IMR-90 (cell line): ENCODE results near the gene ATP10D. TPM values are rescaled to one million over a fixed set of nuclear protein-coding genes. Genes with fewer than 3 reads are reported as not detected.

Source experiments
- ATAC-seq: fragments of 200-7000 bp; cut with Tn5 transposase; 2 replicates; pipeline ENCODE4 v1.9.1; 2020; ENCODE audit warnings: low read depth, mild to moderate bottlenecking, moderate library complexity
- BruUV-seq: library from RNA; stranded (reverse); fragments of 400-500 nt; replicated peaks from 2 replicates; lab custom pipeline; 2021; lab: Mats Ljungman, UMichigan
- CTCF ChIA-PET: fragments of 300-600 bp; formaldehyde crosslinking; extraction: SDS; loops from one replicate; lab custom pipeline; 2021; ENCODE audit warnings: antibody characterized with exemption; lab: Yijun Ruan, JAX
- POLR2A ChIA-PET: fragments of 300-600 bp; sonication (Branson Sonifier 250); formaldehyde crosslinking; loops from one replicate; lab custom pipeline; 2022; ENCODE audit warnings: antibody characterized with exemption; ENCODE audit not compliant: unreplicated experiment; lab: Charles Lee
- DNase-seq: peaks from one replicate; pipeline ENCODE4 v3.0.0; 2013
- H2AFZ ChIP-seq: replicated peaks from 2 replicates; pipeline ENCODE3; 2013; ENCODE audit warnings: low read length, mild to moderate bottlenecking; ENCODE audit not compliant: poor library complexity
- H2AK5ac ChIP-seq: 2 replicates; pipeline ENCODE4 v1.6.1; 2013; ENCODE audit warnings: low read depth, low read length, inconsistent platforms
- H2AK9ac ChIP-seq: replicated peaks from 2 replicates; pipeline ENCODE3; 2013; ENCODE audit warnings: mild to moderate bottlenecking, low read depth, low read length, moderate library complexity; ENCODE audit not compliant: poor library complexity
- H2BK120ac ChIP-seq: 2 replicates; pipeline ENCODE4 v1.6.1; 2013; ENCODE audit warnings: low read depth, low read length, inconsistent platforms
- H2BK15ac ChIP-seq: 3 replicates; pipeline ENCODE4 v1.6.1; 2013; ENCODE audit warnings: low read depth, low read length, inconsistent platforms
- H2BK20ac ChIP-seq: 2 replicates; pipeline ENCODE4 v1.6.1; 2013; ENCODE audit warnings: low read depth, mild to moderate bottlenecking, inconsistent platforms, low read length, moderate library complexity
- H2BK5ac ChIP-seq: 2 replicates; pipeline ENCODE4 v1.6.1; 2013; ENCODE audit warnings: mild to moderate bottlenecking, low read depth, low read length, inconsistent platforms; ENCODE audit not compliant: poor library complexity, severe bottlenecking
- H3K14ac ChIP-seq: replicated peaks from 2 replicates; pipeline ENCODE4 v1.6.1; 2013; ENCODE audit warnings: low read depth, low read length, inconsistent platforms
- H3K18ac ChIP-seq: 2 replicates; pipeline ENCODE4 v1.6.1; 2013; ENCODE audit warnings: low read depth, low read length, control low read depth
- H3K23ac ChIP-seq: 2 replicates; pipeline ENCODE4 v1.6.1; 2013; ENCODE audit warnings: low read depth, low read length, inconsistent platforms
- H3K27ac ChIP-seq: 2 replicates; pipeline ENCODE4 v1.5.1; 2013; ENCODE audit warnings: mild to moderate bottlenecking, control low read depth, low read length; ENCODE audit not compliant: insufficient read depth
- H3K27me3 ChIP-seq: 2 replicates; pipeline ENCODE4 v1.6.1; 2013; ENCODE audit warnings: low read length; ENCODE audit not compliant: control insufficient read depth, insufficient read depth
- H3K36me3 ChIP-seq: 2 replicates; pipeline ENCODE4 v1.6.1; 2013; ENCODE audit warnings: low read length, mixed read lengths; ENCODE audit not compliant: control insufficient read depth, insufficient read depth
- H3K4ac ChIP-seq: 2 replicates; pipeline ENCODE4 v1.6.1; 2013; ENCODE audit warnings: low read depth, low read length, inconsistent platforms
- H3K4me1 ChIP-seq: 2 replicates; pipeline ENCODE4 v1.6.1; 2013; ENCODE audit warnings: low read length, mixed read lengths; ENCODE audit not compliant: control insufficient read depth, insufficient read depth
- H3K4me2 ChIP-seq: 2 replicates; pipeline ENCODE4 v1.6.1; 2013; ENCODE audit warnings: low read depth, mild to moderate bottlenecking, control low read depth, low read length, moderate library complexity
- H3K4me3 ChIP-seq: 2 replicates; pipeline ENCODE4 v1.5.1; 2013; ENCODE audit warnings: low read depth, mild to moderate bottlenecking, control low read depth, low read length, moderate library complexity; ENCODE audit not compliant: insufficient read depth
- H3K56ac ChIP-seq: 2 replicates; pipeline ENCODE4 v1.6.1; 2013; ENCODE audit warnings: low read length, inconsistent platforms; ENCODE audit not compliant: insufficient read depth; ENCODE audit errors: extremely low read depth
- H3K79me1 ChIP-seq, 2 experiments: 2 replicates each; pipeline ENCODE4 v1.6.1; 2013; ENCODE audit warnings: low read length in 2 of 2, inconsistent platforms in 1 of 2, low read depth in 1 of 2
- H3K9ac ChIP-seq: 2 replicates; pipeline ENCODE4 v1.6.1; 2013; ENCODE audit warnings: low read depth, low read length, control low read depth
- H3K9me1 ChIP-seq: 2 replicates; pipeline ENCODE4 v1.6.1; 2013; ENCODE audit warnings: low read length, inconsistent platforms; ENCODE audit not compliant: insufficient read depth
- H3K9me3 ChIP-seq: 2 replicates; pipeline ENCODE4 v1.6.1; 2013; ENCODE audit warnings: low read length; ENCODE audit not compliant: control insufficient read depth, insufficient read depth
- H4K20me1 ChIP-seq: 2 replicates; pipeline ENCODE4 v1.6.1; 2013; ENCODE audit warnings: low read length, inconsistent platforms; ENCODE audit not compliant: insufficient read depth
- H4K5ac ChIP-seq: 2 replicates; pipeline ENCODE4 v1.6.1; 2013; ENCODE audit warnings: mild to moderate bottlenecking, low read depth, low read length, control low read depth
- H4K8ac ChIP-seq, 2 experiments: 2 replicates each; pipeline ENCODE4 v1.6.1; 2013; ENCODE audit warnings: low read depth in 2 of 2, low read length in 2 of 2, control low read depth in 1 of 2, inconsistent platforms in 1 of 2
- H4K91ac ChIP-seq: 2 replicates; pipeline ENCODE4 v1.6.1; 2013; ENCODE audit warnings: low read depth, low read length, inconsistent platforms; ENCODE audit not compliant: insufficient read depth
- BHLHE40 ChIP-seq: fragments of 150-350 bp; IDR thresholded peaks from 2 replicates; pipeline ENCODE4 v1.6.1; 2016; ENCODE audit warnings: mild to moderate bottlenecking, low read depth, low read length
- CTCF ChIP-seq: conservative IDR thresholded peaks from 2 replicates; pipeline ENCODE4 v1.5.1; 2012; ENCODE audit warnings: mild to moderate bottlenecking, low read depth, low read length, improper control_type of control experiment
- FOS ChIP-seq: fragments of 150-350 bp; IDR thresholded peaks from 2 replicates; pipeline ENCODE4 v1.6.1; 2016; ENCODE audit warnings: low read depth, low read length
- NFE2L2 ChIP-seq: fragments of 150-350 bp; IDR thresholded peaks from 2 replicates; pipeline ENCODE4 v1.6.1; 2016; ENCODE audit warnings: low read depth, mild to moderate bottlenecking, low read length
- RAD21 ChIP-seq: IDR thresholded peaks from 2 replicates; pipeline ENCODE4 v1.6.1; 2012; ENCODE audit warnings: low read length, improper control_type of control experiment
- SMC3 ChIP-seq: fragments of 150-350 bp; IDR thresholded peaks from 2 replicates; pipeline ENCODE4 v1.6.1; 2016; ENCODE audit warnings: low read depth, mild to moderate bottlenecking, antibody characterized with exemption, low read length, moderate library complexity
- WGBS, 2 experiments: methylation state at CpG; one replicate each; pipeline versions ENCODE4 v1.1.5 to v1.1.7; 2013; ENCODE audit warnings: missing lambda C conversion rate in 2 of 2; ENCODE audit not compliant: insufficient read length in 1 of 2; ENCODE audit errors: extremely low coverage in 2 of 2; 5-methylcytosine and 5-hydroxymethylcytosine counted together
- dilution Hi-C: fragments of 300-500 bp; cut with HindIII; formaldehyde crosslinking; loops from one replicate; pipeline ENCODE4 v1.14.3; 2018; ENCODE audit warnings: low sequenced_read_pairs; ENCODE audit not compliant: unreplicated experiment
- in situ Hi-C: fragments of 300-500 bp; cut with MboI; formaldehyde crosslinking; loops from 3 replicates; pipeline ENCODE4 v1.14.3; 2019; ENCODE audit warnings: low sequenced_read_pairs, inconsistent platforms, mixed read lengths
- intact Hi-C: fragments of 100-400 bp; cut with micrococcal nuclease; formaldehyde crosslinking; loops from 2 replicates; pipeline ENCODE4 v1.10.0; 2022
- polyA plus RNA-seq, 3 experiments: library from polyadenylated mRNA; depleted of rRNA; stranded (reverse); fragments of >200 nt; gene quantifications; 2 replicates each; pipeline ENCODE4 v1.2.3, GENCODE V29; 2012; ENCODE audit warnings: low replicate concordance in 1 of 3
- total RNA-seq: library from RNA; depleted of rRNA; stranded (reverse); fragments of >200 nt; gene quantifications from 2 replicates; pipeline ENCODE4 v1.2.3, GENCODE V29; 2012

ATP10D gene
- total and polyA plus RNA-seq, 2 of the 4 experiments (the other 2 are of a cell fraction), result 28.9 to 135 TPM

GRCh38 chr4:47510506-47511143, 25.6 kb downstream of the ATP10D start:
- H2BK5ac ChIP-seq, result peak overlapping the region; percentile 35
- no peaks in the 10 kb centered on the region for H4K20me1 ChIP-seq
- WGBS, 2 experiments, result no CpG with 5 or more reads among the region's 2 CpGs
- no peak overlapping the region for H2AK5ac ChIP-seq
- H3K23ac ChIP-seq, result no peak overlapping the region
- CTCF ChIA-PET, result interaction anchor here (0.7 to 2.2 kb wide), 4 partner anchors 9 to 663 kb away, joined by 3 to 7 read pairs (median 4); no protein-coding TSS in a partner anchor
- H3K18ac ChIP-seq, result peak overlapping the region; percentile 89; the same call in 1 of the 2 replicates
- TF ChIP-seq NFE2L2, result no peak
- TF ChIP-seq SMC3, result peak; percentile 27; the same call in 1 of the 2 replicates
- TF ChIP-seq BHLHE40, result no peak
- TF ChIP-seq CTCF, result peak; percentile 41
- no peak for TF ChIP-seq FOS
- peak; percentile 13; the same call in 1 of the 2 replicates for TF ChIP-seq RAD21
- 0 out of 2 replicates have a peak overlapping the region, but pooled peaks have one; percentile 39 for H3K14ac ChIP-seq
- no peak overlapping the region for H3K4me3 ChIP-seq
- H3K9me1 ChIP-seq, result peaks cover 3% of the 10 kb centered on the region; the same call in 1 of the 2 replicates
- peak; percentile 43 for DNase-seq
- peak overlapping the region; percentile 69; the same call in 1 of the 2 replicates for H3K4me2 ChIP-seq
- H4K91ac ChIP-seq, result no peak overlapping the region
- H4K5ac ChIP-seq, result peak overlapping the region; percentile 61; the same call in 1 of the 2 replicates
- intact Hi-C loops, result loop anchor here (10.0 kb wide), 1 partner anchor 54 kb away; no protein-coding TSS in a partner anchor
- no peak overlapping the region for H2AFZ ChIP-seq
- ATAC-seq, result peak; percentile 62
- H3K36me3 ChIP-seq, result peaks cover 13% of the 10 kb centered on the region
- no peaks in the 10 kb centered on the region for H3K9me3 ChIP-seq
- H3K4ac ChIP-seq, result peak overlapping the region; percentile 31; the same call in 1 of the 2 replicates
- dilution Hi-C loops, result no loop called here
- in situ Hi-C loops, result no loop called here
- no peaks in the 10 kb centered on the region for H3K27me3 ChIP-seq
- POLR2A ChIA-PET, result no interaction called here
- no peak overlapping the region for H2BK15ac ChIP-seq
- no peak overlapping the region for H3K56ac ChIP-seq
- H3K9ac ChIP-seq, result 0 out of 2 replicates have a peak overlapping the region, but pooled peaks have one; percentile 31
- H2BK120ac ChIP-seq, result peak overlapping the region; percentile 52; the same call in 1 of the 2 replicates
- H3K4me1 ChIP-seq, result peaks cover 10% of the 10 kb centered on the region; the same call in 1 of the 2 replicates
- no TSS peak for BruUV-seq
- peak overlapping the region in 1 of 2 experiments; percentile 47; a peak in 1 of 4 replicates for H4K8ac ChIP-seq
- no peak overlapping the region for H3K27ac ChIP-seq
- 0 out of 2 replicates have a peak overlapping the region, but pooled peaks have one; percentile 27 for H2BK20ac ChIP-seq
- H3K79me1 ChIP-seq, result peaks cover 24 to 50% of the 10 kb centered on the region in 2 experiments
- H2AK9ac ChIP-seq, result no peak overlapping the region
